Kidney epithelial cell (primary cell): ENCODE data around the gene VNN1. TPM values are rescaled to one million over a fixed set of nuclear protein-coding genes. Genes with fewer than 3 reads are reported as not detected.
"Not testable (repeated sequence)": the region's sequence is repeated elsewhere in the genome, so short reads cannot be mapped to it uniquely, and the experiment has no call there.

Experiments
- DNase-seq: peaks from one replicate; pipeline ENCODE4 v3.0.0-alpha.2; 2010; ENCODE audit warnings: low read depth
- H3K27me3 ChIP-seq: 2 replicates; pipeline ENCODE4 v1.6.0; 2011; ENCODE audit warnings: low read length; ENCODE audit not compliant: control insufficient read depth, insufficient read depth
- H3K36me3 ChIP-seq: 2 replicates; pipeline ENCODE4 v1.5.1; 2011; ENCODE audit warnings: low read length; ENCODE audit not compliant: control insufficient read depth, insufficient read depth
- H3K4me3 ChIP-seq: 2 replicates; pipeline ENCODE4 v1.5.1; 2011; ENCODE audit warnings: low read depth, mild to moderate bottlenecking, control low read depth, low read length
- total RNA-seq: library from RNA; depleted of rRNA; stranded (reverse); fragments of >200 nt; gene quantifications from 2 replicates; pipeline ENCODE4 v1.2.3, GENCODE V29; 2015
- TF ChIP-seq, protein P1 (sequence below): IDR thresholded peaks from 2 replicates; pipeline ENCODE4 v1.5.1; 2011; ENCODE audit warnings: mild to moderate bottlenecking, moderate library complexity, low read length, control low read depth, inconsistent platforms; ENCODE audit not compliant: insufficient read depth, poor library complexity, severe bottlenecking

Gene VNN1
- total RNA-seq, 1 donor from 2014 or later, result 0.21 TPM

- no peak for DNase-seq
- Histone ChIP-seq H3K4me3 (no peak overlapping the region), H3K36me3 (no peaks in the 10 kb centered on the region), H3K27me3 (no peaks in the 10 kb centered on the region)
- TF ChIP-seq, protein P1, sequence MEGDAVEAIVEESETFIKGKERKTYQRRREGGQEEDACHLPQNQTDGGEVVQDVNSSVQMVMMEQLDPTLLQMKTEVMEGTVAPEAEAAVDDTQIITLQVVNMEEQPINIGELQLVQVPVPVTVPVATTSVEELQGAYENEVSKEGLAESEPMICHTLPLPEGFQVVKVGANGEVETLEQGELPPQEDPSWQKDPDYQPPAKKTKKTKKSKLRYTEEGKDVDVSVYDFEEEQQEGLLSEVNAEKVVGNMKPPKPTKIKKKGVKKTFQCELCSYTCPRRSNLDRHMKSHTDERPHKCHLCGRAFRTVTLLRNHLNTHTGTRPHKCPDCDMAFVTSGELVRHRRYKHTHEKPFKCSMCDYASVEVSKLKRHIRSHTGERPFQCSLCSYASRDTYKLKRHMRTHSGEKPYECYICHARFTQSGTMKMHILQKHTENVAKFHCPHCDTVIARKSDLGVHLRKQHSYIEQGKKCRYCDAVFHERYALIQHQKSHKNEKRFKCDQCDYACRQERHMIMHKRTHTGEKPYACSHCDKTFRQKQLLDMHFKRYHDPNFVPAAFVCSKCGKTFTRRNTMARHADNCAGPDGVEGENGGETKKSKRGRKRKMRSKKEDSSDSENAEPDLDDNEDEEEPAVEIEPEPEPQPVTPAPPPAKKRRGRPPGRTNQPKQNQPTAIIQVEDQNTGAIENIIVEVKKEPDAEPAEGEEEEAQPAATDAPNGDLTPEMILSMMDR, result no peak
Observed at GRCh38 chr6:132708771-132709170, 5.1 kb downstream of the VNN1 start.

GRCh38 chr6:132708002-132708401 is 5.9 kb downstream of the VNN1 start:
- H3K36me3 ChIP-seq, result no peaks in the 10 kb centered on the region
- TF ChIP-seq, protein P1, result no peak
- no peak for DNase-seq
- no peak overlapping the region for H3K4me3 ChIP-seq
- no peaks in the 10 kb centered on the region for H3K27me3 ChIP-seq

GRCh38 chr6:132706756-132707155 is 7.1 kb downstream of the VNN1 start:
- not testable (repeated sequence) for H3K27me3 ChIP-seq, H3K36me3 ChIP-seq, DNase-seq, H3K4me3 ChIP-seq

DNA sequence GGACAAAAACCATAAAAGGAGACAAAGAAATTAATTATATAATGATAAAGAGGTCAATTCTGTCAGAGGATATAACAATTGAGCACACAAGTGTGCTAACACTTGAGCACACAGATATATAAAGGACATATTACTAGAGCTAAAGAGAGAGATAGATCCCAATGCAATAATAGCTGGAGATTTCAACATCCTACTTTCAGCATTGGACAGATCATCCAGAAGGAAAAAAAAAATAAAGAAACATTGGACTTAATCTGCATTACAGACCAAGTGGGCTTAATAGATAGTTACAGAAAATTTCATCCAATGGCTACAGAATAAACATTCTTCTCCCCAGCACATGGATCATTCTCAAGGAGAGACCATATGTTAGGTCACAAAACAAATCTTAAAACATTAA is 9.9 kb downstream of the VNN1 start:
- Histone ChIP-seq H3K36me3 (no peaks in the 10 kb centered on the region), H3K4me3 (no peak overlapping the region), H3K27me3 (no peaks in the 10 kb centered on the region)
- TF ChIP-seq, protein P1, result no peak
- DNase-seq, result no peak

GRCh38 chr6:132698608-132699007 is 15.2 kb downstream of the VNN1 start:
- DNase-seq, result no peak
- no peaks in the 10 kb centered on the region for H3K36me3 ChIP-seq
- TF ChIP-seq, protein P1, result no peak
- H3K27me3 ChIP-seq, result no peaks in the 10 kb centered on the region
- no peak overlapping the region for H3K4me3 ChIP-seq

- no peaks in the 10 kb centered on the region for H3K27me3 ChIP-seq
- TF ChIP-seq, protein P1, result no peak
- no peak for DNase-seq
- H3K36me3 ChIP-seq, result no peaks in the 10 kb centered on the region
- no peak overlapping the region for H3K4me3 ChIP-seq
Observed at GRCh38 chr6:132695773-132696172, 18.1 kb downstream of the VNN1 start.
